Left lung (tissue), 10 donors: ENCODE measurements around the gene OCA2. TPM values are rescaled to one million over a fixed set of nuclear protein-coding genes. Genes with fewer than 3 reads are reported as not detected.
"Not testable (repeated sequence)": the region's sequence is repeated elsewhere in the genome, so short reads cannot be mapped to it uniquely, and the experiment has no call there.

Source experiments
- ATAC-seq: fragments of 200-7000 bp; cut with Tn5 transposase; one replicate; pipeline ENCODE4 v1.9.1; 2020; ENCODE audit warnings: moderate library complexity
- DNase-seq, 4 donors: peaks; one replicate each; pipeline ENCODE4 v3.0.0-alpha.2; 2013 to 2020
- H3K27ac ChIP-seq, 2 donors: fragments of 200-600 bp; sonication (generic) in 1 of 2; one replicate each; pipeline versions ENCODE4 v1.5.0 to v1.8.0; 2020 to 2021
- H3K27me3 ChIP-seq, 2 donors: fragments of 200-600 bp; sonication (generic) in 1 of 2; one replicate each; pipeline versions ENCODE4 v1.5.0 to v1.8.0; 2020 to 2021
- H3K36me3 ChIP-seq, 2 donors: fragments of 200-600 bp; sonication (generic) in 1 of 2; one replicate each; pipeline versions ENCODE4 v1.5.0 to v1.8.0; 2020 to 2021
- H3K4me1 ChIP-seq, 2 donors: fragments of 200-600 bp; one replicate each; pipeline ENCODE4 v1.8.0; 2021
- H3K4me3 ChIP-seq, 2 donors: fragments of 200-600 bp; sonication (generic) in 1 of 2; one replicate each; pipeline versions ENCODE4 v1.5.0 to v1.8.0; 2020 to 2021; ENCODE audit warnings: mild to moderate bottlenecking in 1 of 2
- H3K9me3 ChIP-seq, 2 donors: fragments of 200-600 bp; sonication (generic) in 1 of 2; one replicate each; pipeline versions ENCODE4 v1.5.0 to v1.8.0; 2020 to 2021
- CTCF ChIP-seq, 2 donors: fragments of 200-600 bp; sonication (generic) in 1 of 2; IDR thresholded peaks; one replicate each; pipeline versions ENCODE4 v1.5.0 to v1.8.0; 2021; ENCODE audit warnings: antibody characterized with exemption in 2 of 2
- intact Hi-C, 2 donors: fragments of 100-400 bp; cut with DNase I; formaldehyde crosslinking; loops; one replicate each; pipeline versions ENCODE4 v1.11.2 to v1.14.2; 2022
- polyA plus RNA-seq, 6 donors: library from polyadenylated mRNA; unstranded; fragments of 120-200 nt; gene quantifications; one replicate each; pipeline ENCODE4 v1.2.1, GENCODE V29; 2013; ENCODE audit not compliant: insufficient read length in 6 of 6
- total RNA-seq, 2 donors: library from RNA; stranded (reverse); fragmentation: NEBNext Ultra II Directional; extraction: Animal tissue kit (Norgen Biotek cat#: 25700); gene quantifications; one replicate each; pipeline ENCODE4 v1.2.1, GENCODE V29; 2021
- donor health status: DM: no; HTN: yes; CAD: no.
- donor health status: DM: no; HTN: no; CAD: no.

Gene OCA2
- total and polyA plus RNA-seq, 8 donors = 0.81 to 21.7 (median 13.2) TPM

- Histone ChIP-seq H3K27ac (no peak overlapping the region), H3K36me3 (peaks cover 0 to 77% of the 10 kb centered on the region in 2 donors), H3K27me3 (no peaks in the 10 kb centered on the region), H3K9me3 (no peaks in the 10 kb centered on the region), H3K4me3 (no peak overlapping the region), H3K4me1 (no peaks in the 10 kb centered on the region)
- no peak for TF ChIP-seq CTCF (IDR thresholded peaks at IDR 0.05)
- DNase-seq = no peak
- intact Hi-C loops = loop anchor here in 1 of 2 donors (10.0 kb wide), 1 partner anchor 1230 kb away; no protein-coding TSS in a partner anchor
- ATAC-seq = no peak
These were observed 25.7 kb upstream of the OCA2 start for GRCh38 chr15:28124841-28125240.

- no peaks in the 10 kb centered on the region for H3K27me3 ChIP-seq
- peak; percentile 92 for ATAC-seq
- peaks cover 0 to 74% of the 10 kb centered on the region in 2 donors for H3K36me3 ChIP-seq
- no peaks in the 10 kb centered on the region for H3K9me3 ChIP-seq
- no peak overlapping the region for H3K4me3 ChIP-seq
- no peak overlapping the region for H3K27ac ChIP-seq
- H3K4me1 ChIP-seq = no peaks in the 10 kb centered on the region
- intact Hi-C loops = loop anchor here in 1 of 2 donors (10.0 kb wide), 1 partner anchor 1229 kb away; no protein-coding TSS in a partner anchor
- peak; percentile 63 for TF ChIP-seq CTCF (IDR thresholded peaks at IDR 0.05)
- peak in 1 of 4 donors; percentile 77 for DNase-seq
These were observed 24.4 kb upstream of the OCA2 start for GRCh38 chr15:28123408-28124023.

- Histone ChIP-seq H3K4me1 (no peaks in the 10 kb centered on the region), H3K9me3 (no peaks in the 10 kb centered on the region), H3K36me3 (peaks cover 0 to 79% of the 10 kb centered on the region in 2 donors), H3K27ac (no peak overlapping the region), H3K27me3 (no peaks in the 10 kb centered on the region), H3K4me3 (no peak overlapping the region)
- intact Hi-C loops = loop anchor here in 1 of 2 donors (10.0 kb wide), 1 partner anchor 1227 kb away; no protein-coding TSS in a partner anchor
- no peak for DNase-seq
- TF ChIP-seq CTCF (IDR thresholded peaks at IDR 0.05) = no peak
- ATAC-seq = no peak
These were observed 23.2 kb upstream of the OCA2 start for GRCh38 chr15:28122038-28122949.

GRCh38 chr15:28121577-28121976, 22.5 kb upstream of the OCA2 start:
- not testable (repeated sequence) for ATAC-seq, H3K4me3 ChIP-seq, H3K27ac ChIP-seq, H3K4me1 ChIP-seq, DNase-seq, H3K27me3 ChIP-seq, H3K9me3 ChIP-seq
- H3K36me3 ChIP-seq = peaks cover 0 to 81% of the 10 kb centered on the region in 2 donors
- intact Hi-C loops = loop anchor here in 1 of 2 donors (10.0 kb wide), 1 partner anchor 1227 kb away; no protein-coding TSS in a partner anchor

GRCh38 chr15:28120359-28120640, 21.2 kb upstream of the OCA2 start:
- intact Hi-C loops = loop anchor here in 1 of 2 donors (10.0 kb wide), 1 partner anchor 1225 kb away; no protein-coding TSS in a partner anchor

More at GRCh38 chr15:28120359-28120640, 21.2 kb upstream of the OCA2 start:
- H3K36me3 ChIP-seq = peaks cover 0 to 94% of the 10 kb centered on the region in 2 donors
- no peaks in the 10 kb centered on the region for H3K4me1 ChIP-seq
- no peak for DNase-seq
- no peaks in the 10 kb centered on the region for H3K27me3 ChIP-seq
- TF ChIP-seq CTCF (IDR thresholded peaks at IDR 0.05) = no peak
- H3K4me3 ChIP-seq = no peak overlapping the region
- no peak overlapping the region for H3K27ac ChIP-seq
- H3K9me3 ChIP-seq = no peaks in the 10 kb centered on the region
- no peak for ATAC-seq
